Peyer's patch (tissue), 4 donors: ENCODE data around the gene LRRC40. TPM values are rescaled to one million over a fixed set of nuclear protein-coding genes. Genes with fewer than 3 reads are reported as not detected.

ENCODE experiments used
- DNase-seq, 3 donors: peaks; one replicate each; pipeline ENCODE4 v3.0.0-alpha.2; 2017 to 2019
- H3K27ac ChIP-seq, 4 donors: fragments of 200-600 bp; sonication (generic); one replicate each; pipeline ENCODE4 v1.5.1; 2016 to 2019
- H3K27me3 ChIP-seq, 2 donors: fragments of 200-600 bp; sonication (generic); one replicate each; pipeline ENCODE4 v1.5.1; 2019
- H3K36me3 ChIP-seq, 3 donors: fragments of 200-600 bp; sonication (generic); one replicate each; pipeline ENCODE4 v1.5.1; 2016 to 2019
- H3K4me1 ChIP-seq, 4 donors: fragments of 200-600 bp; sonication (generic); one replicate each; pipeline ENCODE4 v1.5.1; 2016 to 2019
- H3K4me3 ChIP-seq, 4 donors: fragments of 200-600 bp; sonication (generic); 1 replicate in 3 of 4; 2 replicates in 1 of 4; pipeline ENCODE4 v1.5.1; 2016 to 2019; ENCODE audit warnings: mild to moderate bottlenecking in 1 of 4
- H3K9me3 ChIP-seq, 4 donors: fragments of 200-600 bp; sonication (generic); one replicate each; pipeline ENCODE4 v1.5.1; 2016 to 2019; ENCODE audit warnings: mild to moderate bottlenecking in 1 of 4
- CTCF ChIP-seq, 6 experiments: fragments of 450-650 bp in 4 of 6; fragments of 200-600 bp in 2 of 6; sonication (generic) in 1 of 6; IDR thresholded peaks; one replicate each; pipeline ENCODE4 v1.5.1; 2017 to 2019; ENCODE audit warnings: antibody characterized with exemption in 6 of 6, mild to moderate bottlenecking in 3 of 6, moderate library complexity in 1 of 6
- POLR2A ChIP-seq, 2 donors: fragments of 450-650 bp; IDR thresholded peaks; one replicate each; pipeline ENCODE4 v1.5.1; 2017; ENCODE audit warnings: antibody characterized with exemption in 2 of 2, mild to moderate bottlenecking in 2 of 2, moderate library complexity in 2 of 2
- total RNA-seq, 4 donors: library from RNA; depleted of rRNA; stranded (reverse); fragments of >200 nt; gene quantifications; one replicate each; pipeline ENCODE4 v1.1.0, GENCODE V29; 2016

LRRC40 gene
- total RNA-seq, 4 donors from 2014 or later, result 12.5 to 26.6 (median 18.5) TPM

GRCh38 chr1:70222716-70223235 lies 17.4 kb upstream of the LRRC40 start:
- Histone ChIP-seq H3K9me3 (no peaks in the 10 kb centered on the region), H3K27ac (peak overlapping the region in 3 of 4 donors; percentile 95 to 96 (median 96)), H3K36me3 (peaks cover 0 to 14% (median 0%) of the 10 kb centered on the region in 3 donors), H3K4me1 (peaks cover 0 to 33% (median 0%) of the 10 kb centered on the region in 4 donors), H3K27me3 (no peaks in the 10 kb centered on the region), H3K4me3 (peak overlapping the region in 2 of 4 donors; percentile 62 to 64)
- no peak for DNase-seq
- TF ChIP-seq POLR2A (IDR thresholded peaks at IDR 0.05) (no peak), CTCF (IDR thresholded peaks at IDR 0.05) (no peak)

- Histone ChIP-seq H3K9me3 (no peaks in the 10 kb centered on the region), H3K4me1 (peaks cover 0 to 28% (median 0%) of the 10 kb centered on the region in 4 donors), H3K36me3 (peaks cover 0 to 14% (median 0%) of the 10 kb centered on the region in 3 donors), H3K27ac (peak within 1 kb of the TSS; percentile 93 to 96 (median 96)), H3K4me3 (peak within 1 kb of the TSS; percentile 62 to 80 (median 64)), H3K27me3 (no peaks in the 10 kb centered on the region)
- DNase-seq, result peak; percentile 94 to 99 (median 98)
- TF ChIP-seq CTCF (IDR thresholded peaks at IDR 0.05) (peak in 3 of 6 experiments; percentile 32 to 40 (median 32)), POLR2A (IDR thresholded peaks at IDR 0.05) (peak; percentile 76)
These were observed 16.1 kb upstream of the LRRC40 start, which contains the start of gene SRSF11 for GRCh38 chr1:70221238-70222121. Gene SRSF11 (plus strand): TSS chr1:70221380. CDS start chr1:70221637, 257 bp downstream.

GRCh38 chr1:70220517-70221237 lies 15.3 kb upstream of the LRRC40 start:
- no peak for DNase-seq
- peaks cover 0 to 10% (median 0%) of the 10 kb centered on the region in 3 donors for H3K36me3 ChIP-seq
- H3K4me3 ChIP-seq, result peak overlapping the region; percentile 62 to 80 (median 64)
- peaks cover 0 to 28% (median 0%) of the 10 kb centered on the region in 4 donors for H3K4me1 ChIP-seq
- no peaks in the 10 kb centered on the region for H3K9me3 ChIP-seq
- no peaks in the 10 kb centered on the region for H3K27me3 ChIP-seq
- H3K27ac ChIP-seq, result peak overlapping the region in 3 of 4 donors; percentile 93 to 96 (median 95)
- TF ChIP-seq POLR2A (IDR thresholded peaks at IDR 0.05) (no peak), CTCF (IDR thresholded peaks at IDR 0.05) (no peak)

- no peak for DNase-seq
- no peak overlapping the region for H3K4me3 ChIP-seq
- TF ChIP-seq CTCF (IDR thresholded peaks at IDR 0.05), result no peak
- TF ChIP-seq POLR2A (IDR thresholded peaks at IDR 0.05), result no peak
- no peak overlapping the region for H3K27ac ChIP-seq
- H3K9me3 ChIP-seq, result no peaks in the 10 kb centered on the region
- H3K27me3 ChIP-seq, result no peaks in the 10 kb centered on the region
- H3K4me1 ChIP-seq, result peaks cover 0 to 28% (median 0%) of the 10 kb centered on the region in 4 donors
- peaks cover 0 to 5% (median 0%) of the 10 kb centered on the region in 3 donors for H3K36me3 ChIP-seq
These were observed 14.6 kb upstream of the LRRC40 start for GRCh38 chr1:70220015-70220414.

GRCh38 chr1:70211541-70211940 lies 6.2 kb upstream of the LRRC40 start:
- TF ChIP-seq CTCF (IDR thresholded peaks at IDR 0.05) (no peak), POLR2A (IDR thresholded peaks at IDR 0.05) (no peak)
- no peak overlapping the region for H3K4me3 ChIP-seq
- peaks cover 0 to 12% (median 5%) of the 10 kb centered on the region in 4 donors for H3K4me1 ChIP-seq
- no peaks in the 10 kb centered on the region for H3K27me3 ChIP-seq
- H3K27ac ChIP-seq, result no peak overlapping the region
- H3K36me3 ChIP-seq, result peaks cover 0 to 7% (median 0%) of the 10 kb centered on the region in 3 donors
- H3K9me3 ChIP-seq, result no peaks in the 10 kb centered on the region
- no peak for DNase-seq
